ENCODE results near the gene TST.

DNA sequence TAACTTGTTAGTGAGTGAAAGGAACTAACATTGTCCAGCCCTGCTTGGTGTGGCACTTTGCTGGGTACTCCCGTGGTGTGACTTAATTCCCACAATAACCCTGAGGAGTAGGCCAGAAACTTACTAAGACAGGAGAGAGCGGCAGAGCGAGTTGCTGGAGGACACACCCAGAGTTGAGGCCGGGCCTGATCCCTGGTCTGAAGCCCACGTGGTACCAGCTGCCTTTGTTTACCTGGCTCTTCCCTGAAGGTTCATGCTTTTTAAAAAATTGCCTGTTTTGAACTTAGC is 889 bp upstream of the TST start:
- TF ChIP-seq POLR2A (IDR thresholded peaks at IDR 0.05; ENCODE audit: low read depth) = no peak
- TF ChIP-seq, protein P1, sequence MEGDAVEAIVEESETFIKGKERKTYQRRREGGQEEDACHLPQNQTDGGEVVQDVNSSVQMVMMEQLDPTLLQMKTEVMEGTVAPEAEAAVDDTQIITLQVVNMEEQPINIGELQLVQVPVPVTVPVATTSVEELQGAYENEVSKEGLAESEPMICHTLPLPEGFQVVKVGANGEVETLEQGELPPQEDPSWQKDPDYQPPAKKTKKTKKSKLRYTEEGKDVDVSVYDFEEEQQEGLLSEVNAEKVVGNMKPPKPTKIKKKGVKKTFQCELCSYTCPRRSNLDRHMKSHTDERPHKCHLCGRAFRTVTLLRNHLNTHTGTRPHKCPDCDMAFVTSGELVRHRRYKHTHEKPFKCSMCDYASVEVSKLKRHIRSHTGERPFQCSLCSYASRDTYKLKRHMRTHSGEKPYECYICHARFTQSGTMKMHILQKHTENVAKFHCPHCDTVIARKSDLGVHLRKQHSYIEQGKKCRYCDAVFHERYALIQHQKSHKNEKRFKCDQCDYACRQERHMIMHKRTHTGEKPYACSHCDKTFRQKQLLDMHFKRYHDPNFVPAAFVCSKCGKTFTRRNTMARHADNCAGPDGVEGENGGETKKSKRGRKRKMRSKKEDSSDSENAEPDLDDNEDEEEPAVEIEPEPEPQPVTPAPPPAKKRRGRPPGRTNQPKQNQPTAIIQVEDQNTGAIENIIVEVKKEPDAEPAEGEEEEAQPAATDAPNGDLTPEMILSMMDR (IDR thresholded peaks at IDR 0.05) = no peak
- TF ChIP-seq EP300 (IDR thresholded peaks at IDR 0.05) = no peak
